ENCODE measurements around the gene KIRREL1.
A peak's percentile ranks its signal among the peaks of the same experiment; 100 is the strongest.

The KIRREL1 gene

DNA sequence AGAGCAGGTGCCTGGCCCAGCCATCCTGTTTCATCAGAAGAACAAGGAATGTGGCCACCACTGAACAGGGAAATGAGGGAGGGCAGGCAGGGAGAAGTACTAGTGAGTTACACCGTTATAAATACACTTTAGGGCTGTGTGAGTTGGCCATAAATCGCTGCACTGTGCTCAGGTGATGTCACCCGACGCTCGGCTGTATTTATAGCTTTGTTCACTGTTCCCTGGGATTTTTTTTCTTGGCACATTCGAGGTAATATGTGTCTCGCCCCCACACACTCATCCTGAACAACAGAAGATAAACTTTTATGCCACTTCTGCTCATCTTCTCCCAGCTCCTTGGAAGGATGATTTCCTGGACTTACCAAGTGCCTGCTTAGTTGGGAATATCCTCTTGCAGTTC is 9.0 kb upstream of the KIRREL1 start:
- H3K36me3 ChIP-seq (replicated peaks): no peaks in the 10 kb centered on the region; the same call in 1 of the 2 replicates
- DNase-seq (ENCODE audit: low spot score in 2 of 2): no peak
- H3K27me3 ChIP-seq (ENCODE audit: low read depth): no peaks in the 10 kb centered on the region; the same call in 1 of the 2 replicates
- no peaks in the 10 kb centered on the region for H3K4me1 ChIP-seq
- in situ Hi-C loops (cut with MboI; ENCODE audit: low sequenced_read_pairs): no loop called here
- no peaks in the 10 kb centered on the region for H3K9me3 ChIP-seq
- H3K4me3 ChIP-seq: no peak overlapping the region

DNA sequence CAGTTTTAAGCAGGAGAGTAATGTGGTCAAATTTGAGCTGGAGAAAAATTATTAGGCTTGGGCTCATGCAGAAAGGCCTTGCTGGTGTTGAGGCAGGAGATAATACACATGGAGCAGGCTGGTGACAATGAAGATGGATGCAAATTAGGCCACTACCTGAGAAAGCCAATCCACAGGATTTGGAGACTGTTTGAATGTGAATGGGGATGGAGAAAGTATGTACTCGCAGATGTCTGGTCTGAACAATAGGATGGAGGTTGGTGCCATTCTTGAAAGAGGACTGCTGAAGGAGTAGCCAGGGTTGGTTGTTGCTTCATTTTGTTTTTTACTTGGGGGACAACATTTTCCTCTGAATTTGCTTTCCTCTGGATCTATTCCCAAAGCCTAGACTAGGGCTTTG is 8.0 kb upstream of the KIRREL1 start:
- Histone ChIP-seq H3K36me3 (replicated peaks) (no peaks in the 10 kb centered on the region; the same call in 1 of the 2 replicates), H3K4me3 (no peak overlapping the region), H3K9me3 (no peaks in the 10 kb centered on the region), H3K27me3 (ENCODE audit: low read depth) (no peaks in the 10 kb centered on the region; the same call in 1 of the 2 replicates), H3K4me1 (no peaks in the 10 kb centered on the region)
- in situ Hi-C loops (cut with MboI; ENCODE audit: low sequenced_read_pairs): no loop called here
- no peak for DNase-seq (ENCODE audit: low spot score in 2 of 2)

DNA sequence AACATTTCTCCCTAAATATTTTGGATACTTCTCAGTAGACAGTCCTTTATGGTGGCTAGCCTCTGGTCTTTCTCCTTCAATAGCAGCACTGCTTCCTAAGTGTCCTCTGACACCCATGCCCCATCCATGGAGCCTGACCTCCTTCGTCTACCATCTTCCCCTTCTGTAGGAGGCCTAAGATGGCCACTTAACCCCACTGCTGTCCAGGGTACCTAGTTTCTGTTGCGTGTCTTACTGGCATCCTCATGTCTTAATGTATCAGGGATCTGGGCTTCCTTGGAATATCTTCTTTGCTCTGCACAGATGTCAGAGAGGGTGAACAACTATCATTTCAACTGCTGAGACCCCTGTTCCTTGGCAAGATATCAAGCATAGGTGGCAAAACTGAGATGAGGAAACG is 5.4 kb upstream of the KIRREL1 start:
- Histone ChIP-seq H3K4me1 (peaks cover 9% of the 10 kb centered on the region), H3K9me3 (no peaks in the 10 kb centered on the region), H3K4me3 (no peak overlapping the region), H3K27me3 (ENCODE audit: low read depth) (no peaks in the 10 kb centered on the region; the same call in 1 of the 2 replicates), H3K36me3 (replicated peaks) (no peaks in the 10 kb centered on the region)
- in situ Hi-C loops (cut with MboI; ENCODE audit: low sequenced_read_pairs): no loop called here
- DNase-seq (ENCODE audit: low spot score in 2 of 2): no peak

DNA sequence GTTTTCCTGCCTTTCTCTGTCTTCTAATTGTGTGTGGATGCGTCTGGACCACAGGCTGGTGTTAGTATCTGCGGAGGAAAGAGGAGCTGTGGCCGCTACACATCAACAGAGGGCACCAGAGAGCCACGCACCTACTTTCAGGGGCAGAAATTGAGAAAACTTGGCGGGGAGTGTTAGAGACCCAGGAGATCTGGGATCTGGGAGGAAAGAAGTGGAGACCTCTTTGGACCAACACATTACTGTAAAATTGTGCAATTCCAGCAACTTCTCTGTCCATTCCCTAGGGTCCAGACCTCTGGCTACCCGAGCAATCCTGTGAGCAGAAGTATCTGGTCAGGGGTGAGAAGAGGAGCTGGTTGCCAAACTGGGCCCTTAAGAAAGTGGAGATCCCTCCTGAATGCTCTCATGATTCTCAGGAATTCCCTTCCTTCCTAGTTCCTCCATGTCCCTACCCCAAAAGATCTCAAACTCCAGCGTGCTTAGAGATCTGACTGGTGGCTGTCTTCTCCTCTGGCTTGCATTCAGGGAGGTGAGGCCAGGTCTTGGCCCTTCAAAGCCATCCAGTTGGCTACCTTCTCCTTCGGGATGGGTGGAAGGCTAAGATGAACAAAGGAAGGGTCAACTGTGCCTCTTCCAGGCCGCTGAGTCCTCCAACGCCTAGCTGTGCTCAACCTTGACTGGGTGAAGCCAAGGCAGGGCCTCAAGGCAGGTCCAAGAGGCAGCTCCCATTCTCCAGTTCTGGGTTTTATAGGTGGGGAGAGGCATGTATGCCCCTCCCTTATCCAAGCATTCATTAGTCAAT is 1.2 kb upstream of the KIRREL1 start:
- in situ Hi-C loops (cut with MboI; ENCODE audit: low sequenced_read_pairs): loop anchor here (5.0 kb wide), 1 partner anchor 115 kb away; no protein-coding TSS in a partner anchor
- peaks cover 16% of the 10 kb centered on the region for H3K4me1 ChIP-seq
- DNase-seq (ENCODE audit: low spot score in 2 of 2): peak; percentile 67 to 84
- H3K27me3 ChIP-seq (ENCODE audit: low read depth): no peaks in the 10 kb centered on the region; the same call in 1 of the 2 replicates
- no peaks in the 10 kb centered on the region for H3K36me3 ChIP-seq (replicated peaks)
- H3K4me3 ChIP-seq: no peak overlapping the region; the same call in 1 of the 2 replicates
- no peaks in the 10 kb centered on the region for H3K9me3 ChIP-seq

DNA sequence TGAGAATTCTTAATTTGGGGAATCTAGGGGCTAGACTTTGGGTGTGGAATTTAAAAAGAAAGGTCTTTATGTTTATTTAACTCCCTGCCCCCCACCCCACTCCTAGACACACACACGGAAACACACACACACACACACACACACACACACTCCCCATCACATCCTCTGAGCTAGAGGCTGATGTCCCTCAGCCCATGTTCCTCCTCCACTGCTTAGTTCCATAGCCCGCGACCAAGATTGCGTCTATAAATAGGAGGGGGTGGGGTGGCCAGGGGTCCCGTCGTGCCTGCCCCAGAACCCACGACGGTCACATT is 655 bp upstream of the KIRREL1 start:
- H3K9me3 ChIP-seq: no peaks in the 10 kb centered on the region
- H3K27me3 ChIP-seq (ENCODE audit: low read depth): no peaks in the 10 kb centered on the region; the same call in 1 of the 2 replicates
- DNase-seq (ENCODE audit: low spot score in 2 of 2): no peak
- in situ Hi-C loops (cut with MboI; ENCODE audit: low sequenced_read_pairs): loop anchor here (5.0 kb wide), 1 partner anchor 115 kb away; no protein-coding TSS in a partner anchor
- peaks cover 16% of the 10 kb centered on the region for H3K4me1 ChIP-seq
- H3K36me3 ChIP-seq (replicated peaks): no peaks in the 10 kb centered on the region
- H3K4me3 ChIP-seq: peak overlapping the region; percentile 72

DNA sequence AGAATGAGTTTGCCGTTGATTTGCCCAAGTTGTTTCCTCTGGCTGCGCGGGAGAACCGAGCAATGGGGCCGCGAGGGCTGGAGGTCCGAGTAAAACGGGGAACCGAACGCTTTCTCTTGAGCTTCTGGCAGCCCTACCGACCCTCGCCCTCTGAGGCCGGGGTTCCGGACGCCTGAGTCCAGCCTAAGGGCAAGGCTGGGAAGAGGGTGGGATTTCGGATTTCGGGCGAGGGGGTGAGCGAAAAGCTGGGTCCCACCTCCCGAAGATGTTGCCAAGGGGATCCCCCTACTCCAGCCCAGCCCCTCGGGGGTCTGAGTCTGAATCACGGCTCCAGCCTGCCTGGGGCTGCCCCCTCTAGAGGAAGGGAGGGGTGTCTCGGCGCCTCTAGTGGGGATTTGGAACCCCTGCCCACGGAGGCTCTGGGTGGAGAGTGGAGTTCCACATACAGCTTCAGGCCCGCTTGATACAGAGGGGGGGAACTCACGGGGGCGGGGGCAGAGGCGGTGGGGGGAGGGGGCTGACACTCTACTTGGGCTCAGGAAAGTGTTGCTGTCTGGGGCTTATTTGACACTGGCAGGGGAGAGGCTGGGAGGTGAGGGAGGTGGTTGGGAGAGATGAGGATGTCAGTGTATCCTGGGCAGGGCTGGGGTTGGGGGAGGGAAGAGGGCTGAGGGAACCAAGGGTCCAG is 617 bp downstream of the KIRREL1 start:
- Histone ChIP-seq H3K4me1 (peaks cover 16% of the 10 kb centered on the region), H3K9me3 (no peaks in the 10 kb centered on the region), H3K4me3 (peak overlapping the region; percentile 72), H3K27me3 (ENCODE audit: low read depth) (no peaks in the 10 kb centered on the region; the same call in 1 of the 2 replicates), H3K36me3 (replicated peaks) (no peaks in the 10 kb centered on the region)
- DNase-seq (ENCODE audit: low spot score in 2 of 2): peak; percentile 4 to 42
- in situ Hi-C loops (cut with MboI; ENCODE audit: low sequenced_read_pairs): loop anchor here (5.0 kb wide), 1 partner anchor 113 kb away; no protein-coding TSS in a partner anchor

DNA sequence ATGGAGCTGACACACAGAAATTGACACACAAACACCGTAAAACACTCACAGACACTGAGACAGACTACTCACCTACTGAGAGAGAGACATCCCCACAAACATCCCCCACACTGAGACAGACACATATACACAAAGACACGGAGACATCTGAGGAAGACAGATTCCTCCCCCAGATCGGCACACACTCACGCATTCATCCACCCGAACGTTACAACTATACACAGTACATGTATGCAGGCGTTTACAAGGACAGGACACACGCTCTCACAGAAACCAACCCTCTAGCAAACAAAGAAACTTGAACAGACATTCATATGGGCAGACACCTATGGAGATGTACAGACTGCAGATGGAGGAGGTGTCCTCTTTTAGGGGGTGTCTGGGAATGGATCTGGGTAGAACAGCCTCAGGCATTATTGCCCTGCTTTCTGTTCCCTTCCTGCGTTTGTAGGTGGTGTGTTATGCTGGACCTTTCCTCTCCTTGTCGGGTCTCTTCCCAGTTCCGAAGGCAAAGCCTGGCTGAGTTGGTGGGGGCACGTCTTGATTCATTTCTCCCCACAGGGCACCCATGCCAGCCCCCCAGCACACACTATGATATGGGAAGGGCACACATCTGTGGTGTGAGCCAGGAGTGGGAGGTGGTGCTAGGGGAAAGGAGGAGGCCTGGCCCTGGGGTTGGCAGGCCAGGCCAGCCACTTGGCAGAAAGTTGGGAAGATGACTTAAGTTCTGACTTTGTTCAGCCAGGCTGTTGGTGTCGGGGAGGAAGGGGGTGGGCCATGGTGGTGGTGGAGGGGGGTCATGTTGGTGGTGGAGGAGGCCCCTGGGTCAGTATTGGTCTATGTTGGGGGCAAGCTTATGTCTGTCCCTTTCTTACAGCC is 1.5 kb downstream of the KIRREL1 start:
- H3K4me3 ChIP-seq: peak overlapping the region; percentile 72

DNA sequence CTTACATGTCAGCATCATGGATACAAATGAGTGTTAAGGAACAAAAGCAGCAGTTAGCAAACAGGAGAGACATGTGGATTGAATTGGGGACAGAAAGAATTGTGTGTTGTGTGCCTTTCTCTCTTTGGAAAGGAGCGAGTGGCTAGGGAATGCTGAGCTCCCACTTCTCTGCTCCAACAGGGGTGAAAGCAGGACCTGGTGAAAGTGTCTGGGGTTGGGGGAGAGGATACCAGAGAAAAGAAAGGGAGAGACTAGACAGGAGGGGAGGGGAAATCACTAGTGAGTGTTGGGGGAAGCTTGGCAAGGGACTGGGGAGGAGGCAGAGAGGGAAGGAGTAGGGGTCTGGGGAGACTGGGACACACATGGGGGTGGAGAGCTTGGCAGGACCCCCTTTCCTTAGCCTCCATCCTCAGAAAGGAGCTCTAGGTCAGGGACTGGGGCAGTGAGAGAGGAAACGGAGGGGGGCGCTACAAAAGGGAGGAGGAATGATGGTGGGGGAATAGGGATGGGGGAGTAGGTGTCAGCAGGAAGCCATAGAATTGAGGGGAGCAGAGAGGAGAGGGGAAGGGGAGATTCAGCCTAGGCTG is 2.2 kb downstream of the KIRREL1 start:
- no peaks in the 10 kb centered on the region for H3K9me3 ChIP-seq
- no peaks in the 10 kb centered on the region for H3K27me3 ChIP-seq (ENCODE audit: low read depth)
- DNase-seq (ENCODE audit: low spot score in 2 of 2): peak in 1 of 2 experiments; percentile 2
- in situ Hi-C loops (cut with MboI; ENCODE audit: low sequenced_read_pairs): no loop called here
- peaks cover 20% of the 10 kb centered on the region for H3K4me1 ChIP-seq
- peak overlapping the region; percentile 72 for H3K4me3 ChIP-seq
- H3K36me3 ChIP-seq (replicated peaks): 0 out of 2 replicates have a peak, but pooled peaks cover 1% of the 10 kb centered on the region

More for the DNA sequence above, 1.5 kb downstream of the KIRREL1 start:
- no peaks in the 10 kb centered on the region for H3K36me3 ChIP-seq (replicated peaks)
- no peaks in the 10 kb centered on the region for H3K9me3 ChIP-seq
- H3K4me1 ChIP-seq: peaks cover 16% of the 10 kb centered on the region
- H3K27me3 ChIP-seq (ENCODE audit: low read depth): no peaks in the 10 kb centered on the region
- DNase-seq (ENCODE audit: low spot score in 2 of 2): peak in 1 of 2 experiments; percentile 38
- in situ Hi-C loops (cut with MboI; ENCODE audit: low sequenced_read_pairs): loop anchor here (5.0 kb wide), 1 partner anchor 112 kb away; no protein-coding TSS in a partner anchor

DNA sequence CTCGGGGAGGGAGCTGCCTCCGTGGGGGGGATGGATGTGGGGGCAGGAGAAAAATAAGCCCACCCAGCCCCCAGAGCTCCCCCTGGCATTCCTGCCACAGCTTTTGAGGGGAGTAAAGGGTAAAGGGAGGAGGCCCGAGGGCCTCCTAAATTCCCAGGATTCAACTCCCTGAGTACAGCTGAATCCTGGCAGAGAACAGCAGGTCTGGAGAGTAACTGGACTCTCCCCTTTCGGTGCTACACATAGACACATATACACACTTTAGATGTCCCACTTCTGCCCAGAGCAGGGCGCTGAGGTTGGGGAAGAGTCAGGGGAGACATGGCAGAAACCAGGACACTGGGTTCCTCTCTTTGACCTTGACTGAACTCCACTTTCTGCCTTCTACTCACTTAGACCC is 3.0 kb downstream of the KIRREL1 start:
- Histone ChIP-seq H3K27me3 (ENCODE audit: low read depth) (no peaks in the 10 kb centered on the region), H3K9me3 (no peaks in the 10 kb centered on the region), H3K36me3 (replicated peaks) (0 out of 2 replicates have a peak, but pooled peaks cover 2% of the 10 kb centered on the region), H3K4me3 (no peak overlapping the region), H3K4me1 (peaks cover 28% of the 10 kb centered on the region)
- in situ Hi-C loops (cut with MboI; ENCODE audit: low sequenced_read_pairs): no loop called here
- no peak for DNase-seq (ENCODE audit: low spot score in 2 of 2)

DNA sequence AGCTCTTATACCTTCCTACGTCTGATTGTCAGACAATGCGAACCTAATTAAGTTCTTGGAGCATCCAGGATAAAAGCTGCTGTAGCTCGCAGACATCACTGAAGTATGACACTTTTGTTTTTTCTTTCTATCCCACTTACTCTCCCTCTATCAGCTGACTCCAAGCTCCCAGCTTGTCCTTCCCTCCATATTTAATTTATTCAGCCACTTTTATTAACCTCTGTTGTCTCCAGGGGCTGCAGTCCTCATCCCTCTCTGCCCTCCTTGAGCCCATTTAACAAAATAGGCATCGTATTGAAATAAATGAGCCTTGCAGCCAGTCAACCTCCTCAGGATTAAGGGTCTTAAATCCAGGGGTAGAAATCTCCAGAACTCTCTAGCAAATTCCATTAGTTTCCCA is 7.1 kb downstream of the KIRREL1 start:
- Histone ChIP-seq H3K4me3 (no peak overlapping the region), H3K27me3 (ENCODE audit: low read depth) (no peaks in the 10 kb centered on the region), H3K36me3 (replicated peaks) (0 out of 2 replicates have a peak, but pooled peaks cover 2% of the 10 kb centered on the region), H3K4me1 (peaks cover 43% of the 10 kb centered on the region), H3K9me3 (no peaks in the 10 kb centered on the region)
- no peak for DNase-seq (ENCODE audit: low spot score in 2 of 2)
- in situ Hi-C loops (cut with MboI; ENCODE audit: low sequenced_read_pairs): no loop called here

DNA sequence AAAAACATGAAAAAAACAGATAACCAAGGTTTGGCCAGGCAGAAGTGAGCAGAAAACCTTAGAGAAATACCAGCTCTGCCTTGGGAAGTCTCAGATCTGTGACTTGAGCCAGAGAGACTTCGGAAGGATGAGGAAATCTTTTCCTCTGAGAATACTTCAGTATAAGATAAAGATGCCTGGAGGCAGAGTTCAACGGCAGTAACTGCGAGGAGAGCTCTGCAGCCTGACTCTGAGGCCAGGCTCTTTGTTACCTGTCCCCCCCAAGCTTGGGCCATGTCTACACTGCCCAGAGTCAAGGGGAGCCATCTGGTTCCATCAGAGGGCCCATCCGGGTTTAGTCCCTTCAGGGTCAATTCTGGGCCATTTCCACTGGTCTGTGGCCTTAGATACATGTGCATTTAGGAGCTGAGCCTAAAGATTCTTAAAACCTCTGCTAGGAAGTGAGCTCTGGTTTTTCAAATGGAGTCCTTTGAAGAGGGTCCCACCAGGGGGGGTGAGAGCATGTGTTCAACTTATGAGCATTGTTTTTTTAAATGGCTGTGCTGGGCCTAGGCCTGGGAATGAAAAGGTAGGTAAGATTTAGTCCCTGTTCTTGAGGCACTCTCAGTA is 8.7 kb downstream of the KIRREL1 start:
- in situ Hi-C loops (cut with MboI; ENCODE audit: low sequenced_read_pairs): no loop called here
- Histone ChIP-seq H3K9me3 (no peaks in the 10 kb centered on the region), H3K4me1 (peaks cover 42% of the 10 kb centered on the region), H3K27me3 (ENCODE audit: low read depth) (no peaks in the 10 kb centered on the region), H3K4me3 (no peak overlapping the region), H3K36me3 (replicated peaks) (0 out of 2 replicates have a peak, but pooled peaks cover 2% of the 10 kb centered on the region)
- DNase-seq (ENCODE audit: low spot score in 2 of 2): peak in 1 of 2 experiments; percentile 39

DNA sequence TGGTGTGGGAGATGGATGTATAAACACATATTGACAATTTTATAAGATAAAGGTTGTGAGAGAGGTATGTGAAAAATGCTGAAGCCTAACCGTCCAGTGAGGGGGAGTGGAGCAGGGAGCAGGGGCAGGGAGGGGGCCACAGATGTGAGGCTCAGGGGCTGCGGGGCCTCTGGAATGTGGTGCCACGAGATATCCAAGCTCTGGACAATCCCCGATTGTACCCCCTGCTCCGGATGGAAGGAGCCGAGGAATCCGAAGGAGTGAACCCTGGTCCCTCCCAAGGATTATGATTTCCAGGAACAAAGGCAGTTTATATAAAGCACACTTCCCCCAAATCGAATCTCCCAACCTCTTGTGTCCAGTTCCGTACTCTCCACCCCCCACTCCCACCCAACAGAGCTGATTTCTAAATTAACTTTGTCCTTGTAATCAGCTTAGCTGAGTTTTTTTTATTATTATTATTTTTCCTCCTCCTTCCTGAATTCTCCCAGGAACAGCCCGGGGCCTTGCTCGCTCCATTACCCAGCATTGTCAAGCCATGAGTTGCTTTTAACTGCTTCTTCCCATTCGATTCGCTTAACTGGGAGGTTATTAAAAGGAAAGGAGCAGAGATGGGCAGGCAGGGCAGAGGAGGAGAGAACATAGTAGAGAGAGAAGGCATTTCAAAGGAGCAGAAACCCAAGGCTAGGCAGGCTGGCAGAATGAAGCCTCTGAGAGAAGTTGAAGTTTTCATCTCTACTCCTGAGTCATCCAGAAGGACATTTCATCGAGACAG is 9.4 kb downstream of the KIRREL1 start:
- in situ Hi-C loops (cut with MboI; ENCODE audit: low sequenced_read_pairs): no loop called here
- Histone ChIP-seq H3K4me3 (no peak overlapping the region), H3K9me3 (no peaks in the 10 kb centered on the region), H3K36me3 (replicated peaks) (0 out of 2 replicates have a peak, but pooled peaks cover 2% of the 10 kb centered on the region), H3K4me1 (peaks cover 45% of the 10 kb centered on the region), H3K27me3 (ENCODE audit: low read depth) (no peaks in the 10 kb centered on the region)
- DNase-seq (ENCODE audit: low spot score in 2 of 2): peak; percentile 83 to 92
